Psoas muscle (tissue), 8 donors: ENCODE measurements around the gene TENT4A. TPM values are rescaled to one million over a fixed set of nuclear protein-coding genes. Genes with fewer than 3 reads are reported as not detected.

Experiments used
- ATAC-seq, 4 donors: fragments of 200-7000 bp; cut with Tn5 transposase; one replicate each; pipeline ENCODE4 v1.9.1; 2020; ENCODE audit warnings: moderate library complexity in 3 of 4, mild to moderate bottlenecking in 2 of 4
- DNase-seq, 2 donors: peaks; one replicate each; pipeline ENCODE4 v3.0.0-alpha.2; 2020
- H3K27ac ChIP-seq: fragments of 200-600 bp; one replicate; pipeline ENCODE4 v1.8.0; 2022
- H3K27me3 ChIP-seq, 3 donors: fragments of 200-600 bp in 1 of 3; one replicate each; pipeline versions ENCODE4 v1.6.1 to v1.8.0; 2013 to 2022; ENCODE audit warnings: low read length in 2 of 3, mild to moderate bottlenecking in 2 of 3, moderate library complexity in 1 of 3; ENCODE audit not compliant: insufficient read depth in 3 of 3
- H3K36me3 ChIP-seq, 2 donors: fragments of 200-600 bp in 1 of 2; one replicate each; pipeline versions ENCODE4 v1.6.1 to v1.8.0; 2013 to 2022; ENCODE audit warnings: low read depth in 1 of 2, mild to moderate bottlenecking in 1 of 2, moderate library complexity in 1 of 2; ENCODE audit not compliant: insufficient read depth in 1 of 2
- H3K4me1 ChIP-seq: fragments of 200-600 bp; one replicate; pipeline ENCODE4 v1.8.0; 2022
- H3K4me3 ChIP-seq: fragments of 200-600 bp; one replicate; pipeline ENCODE4 v1.8.0; 2022; ENCODE audit warnings: mild to moderate bottlenecking
- H3K9me3 ChIP-seq: fragments of 200-600 bp; one replicate; pipeline ENCODE4 v1.8.0; 2022
- CTCF ChIP-seq: fragments of 200-600 bp; IDR thresholded peaks from one replicate; pipeline ENCODE4 v1.8.0; 2022; ENCODE audit warnings: antibody characterized with exemption
- WGBS, 3 donors: extraction: QIAGEN DNeasy Blood & Tissue Kit; methylation state at CpG; one replicate each; pipeline versions ENCODE4 v1.1.6 to v1.1.7; 2013; 5-methylcytosine and 5-hydroxymethylcytosine counted together
- intact Hi-C, 2 donors: fragments of 100-400 bp; cut with DNase I; formaldehyde crosslinking; loops; one replicate each; pipeline versions ENCODE4 v1.11.0 to v1.14.2; 2022
- polyA plus RNA-seq, 3 donors: library from polyadenylated mRNA; stranded (reverse); fragments of 200-250 nt; gene quantifications; one replicate each; pipeline ENCODE4 v1.2.3, GENCODE V29; 2013
- total RNA-seq, 4 donors: library from RNA; stranded (reverse); fragmentation: NEBNext Ultra II Directional in 2 of 4; extraction: Animal tissue kit (Norgen Biotek cat#: 25700) in 2 of 4; gene quantifications; one replicate each; pipeline versions ENCODE4 v1.2.1 to v1.2.4, GENCODE V29; 2021 to 2023
- donor health status: healthy with polysubstance abuse.
- donor health status: DM: no; HTN: no; CAD: no; lungs with moderate emphysema.
- donor health status: Bipolar disorder and iron deficiency.
- donor health status: healthy.
- donor health status: DM: yes; HTN: yes; CAD: no.
- donor health status: DM: no; HTN: no; CAD: no.
- donor health status: DM: no; HTN: no; CAD: no.
- donor health status: DM: yes; HTN: yes; CAD: no.

Gene TENT4A
- total and polyA plus RNA-seq, 7 donors: 5.0 to 19.2 (median 12.7) TPM

- WGBS, 3 donors: 88 to 90% (median 89%) methylated on average over 12 of the region's 12 CpGs
- intact Hi-C loops: loop anchor here in 1 of 2 donors (10.0 kb wide), 1 partner anchor 72 kb away; no protein-coding TSS in a partner anchor
Observed at GRCh38 chr5:6763191-6763590, 50.0 kb downstream of the TENT4A start.

GRCh38 chr5:6765612-6766525 is 52.6 kb downstream of the TENT4A start:
- Histone ChIP-seq H3K36me3 (no peaks in the 10 kb centered on the region), H3K9me3 (no peaks in the 10 kb centered on the region), H3K4me3 (peak overlapping the region; percentile 16), H3K27ac (peak overlapping the region; percentile 85), H3K27me3 (no peaks in the 10 kb centered on the region), H3K4me1 (peaks cover 20% of the 10 kb centered on the region)
- peak; percentile 73 to 83 for DNase-seq
- intact Hi-C loops: loop anchor here (5.0 to 10.0 kb wide), 4 partner anchors 69 to 981 kb away; no protein-coding TSS in a partner anchor
- WGBS, 3 donors: 26 to 33% (median 27%) methylated on average over 22 of the region's 22 CpGs
- peak; percentile 59 to 83 (median 72) for ATAC-seq
- peak; percentile 73 for TF ChIP-seq CTCF

More at GRCh38 chr5:6763191-6763590, 50.0 kb downstream of the TENT4A start:
- H3K4me1 ChIP-seq: peaks cover 15% of the 10 kb centered on the region
- ATAC-seq: no peak
- no peak overlapping the region for H3K27ac ChIP-seq
- no peak overlapping the region for H3K4me3 ChIP-seq
- no peaks in the 10 kb centered on the region for H3K27me3 ChIP-seq
- H3K36me3 ChIP-seq: peaks cover 0 to 7% of the 10 kb centered on the region in 2 donors
- TF ChIP-seq CTCF: no peak
- DNase-seq: peak in 1 of 2 donors; percentile 26
- H3K9me3 ChIP-seq: no peaks in the 10 kb centered on the region

GRCh38 chr5:6766604-6767093 is 53.4 kb downstream of the TENT4A start:
- intact Hi-C loops: loop anchor here (5.0 to 10.0 kb wide), 4 partner anchors 68 to 981 kb away; no protein-coding TSS in a partner anchor
- DNase-seq: peak; percentile 88 to 95
- ATAC-seq: peak; percentile 95 to 98 (median 95)
- peak overlapping the region; percentile 16 for H3K4me3 ChIP-seq
- H3K27ac ChIP-seq: peak overlapping the region; percentile 85
- WGBS, 3 donors: 16 to 30% (median 17%) methylated on average over 12 of the region's 12 CpGs
- no peaks in the 10 kb centered on the region for H3K9me3 ChIP-seq
- no peaks in the 10 kb centered on the region for H3K27me3 ChIP-seq
- TF ChIP-seq CTCF: no peak
- peaks cover 21% of the 10 kb centered on the region for H3K4me1 ChIP-seq
- H3K36me3 ChIP-seq: no peaks in the 10 kb centered on the region

GRCh38 chr5:6767481-6768063 is 54.3 kb downstream of the TENT4A start:
- no peaks in the 10 kb centered on the region for H3K9me3 ChIP-seq
- no peak for TF ChIP-seq CTCF
- H3K36me3 ChIP-seq: no peaks in the 10 kb centered on the region
- no peaks in the 10 kb centered on the region for H3K27me3 ChIP-seq
- ATAC-seq (no peak), DNase-seq (peak in 1 of 2 donors; percentile 28)
- intact Hi-C loops: loop anchor here (5.0 to 10.0 kb wide), 4 partner anchors 67 to 980 kb away; no protein-coding TSS in a partner anchor
- no peak overlapping the region for H3K27ac ChIP-seq
- no peak overlapping the region for H3K4me3 ChIP-seq
- WGBS, 3 donors: 94% methylated on average over 11 of the region's 11 CpGs
- H3K4me1 ChIP-seq: peaks cover 21% of the 10 kb centered on the region
